Thyroid gland (tissue), 4 donors: ENCODE data around the gene GDNF.

Experiments
- POLR2A ChIP-seq, 2 donors: fragments of 450-650 bp; IDR thresholded peaks; one replicate each; pipeline ENCODE4 v1.6.1; 2017; ENCODE audit warnings: antibody characterized with exemption in 2 of 2, mild to moderate bottlenecking in 2 of 2, moderate library complexity in 1 of 2
- TF ChIP-seq, protein P1 (sequence below), 6 experiments: fragments of 200-600 bp in 3 of 6; fragments of 450-650 bp in 3 of 6; sonication (generic) in 3 of 6; IDR thresholded peaks; one replicate each; pipeline ENCODE4 v1.5.1; 2016 to 2019; ENCODE audit warnings: antibody characterized with exemption in 6 of 6, mild to moderate bottlenecking in 2 of 6, inconsistent platforms in 1 of 6, moderate library complexity in 1 of 6

GRCh38 chr5:37867654-37868053 is 27.8 kb upstream of the GDNF start:
- TF ChIP-seq, protein P1, sequence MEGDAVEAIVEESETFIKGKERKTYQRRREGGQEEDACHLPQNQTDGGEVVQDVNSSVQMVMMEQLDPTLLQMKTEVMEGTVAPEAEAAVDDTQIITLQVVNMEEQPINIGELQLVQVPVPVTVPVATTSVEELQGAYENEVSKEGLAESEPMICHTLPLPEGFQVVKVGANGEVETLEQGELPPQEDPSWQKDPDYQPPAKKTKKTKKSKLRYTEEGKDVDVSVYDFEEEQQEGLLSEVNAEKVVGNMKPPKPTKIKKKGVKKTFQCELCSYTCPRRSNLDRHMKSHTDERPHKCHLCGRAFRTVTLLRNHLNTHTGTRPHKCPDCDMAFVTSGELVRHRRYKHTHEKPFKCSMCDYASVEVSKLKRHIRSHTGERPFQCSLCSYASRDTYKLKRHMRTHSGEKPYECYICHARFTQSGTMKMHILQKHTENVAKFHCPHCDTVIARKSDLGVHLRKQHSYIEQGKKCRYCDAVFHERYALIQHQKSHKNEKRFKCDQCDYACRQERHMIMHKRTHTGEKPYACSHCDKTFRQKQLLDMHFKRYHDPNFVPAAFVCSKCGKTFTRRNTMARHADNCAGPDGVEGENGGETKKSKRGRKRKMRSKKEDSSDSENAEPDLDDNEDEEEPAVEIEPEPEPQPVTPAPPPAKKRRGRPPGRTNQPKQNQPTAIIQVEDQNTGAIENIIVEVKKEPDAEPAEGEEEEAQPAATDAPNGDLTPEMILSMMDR (IDR thresholded peaks at IDR 0.05) = no peak
- TF ChIP-seq POLR2A (IDR thresholded peaks at IDR 0.05) = no peak
